ENCODE measurements around the gene MAPK4.

DNA sequence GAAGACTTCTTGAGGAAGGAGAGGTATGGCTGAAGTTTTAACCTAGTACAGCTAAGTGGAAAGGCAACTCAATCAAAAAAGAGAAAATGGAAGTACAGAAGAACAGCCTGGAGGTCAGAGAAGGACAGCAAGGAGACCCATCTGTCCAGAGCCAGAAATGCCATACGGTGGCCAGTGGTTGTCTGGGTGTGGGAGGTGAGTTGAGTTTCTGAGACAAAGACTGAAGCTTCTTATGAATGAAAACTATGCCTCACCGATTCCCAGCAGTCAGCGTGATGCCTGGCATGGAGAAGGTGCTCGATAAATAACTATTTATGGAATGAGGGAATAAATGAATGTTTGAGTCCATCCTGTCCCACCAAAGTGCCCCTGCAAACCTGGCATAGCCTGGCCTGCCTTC, 161.1 kb downstream of the MAPK4 start:
- TF ChIP-seq POLR2A (IDR thresholded peaks at IDR 0.05; ENCODE audit: low read depth, low read length) (no peak), SMC3 (IDR thresholded peaks at IDR 0.05; ENCODE audit: low read depth, low read length) (no peak), RAD21 (IDR thresholded peaks at IDR 0.05; ENCODE audit: low read length) (no peak), RFX5 (IDR thresholded peaks at IDR 0.05; ENCODE audit: low read depth, low read length) (no peak), MXI1 (IDR thresholded peaks at IDR 0.05; ENCODE audit: borderline replicate concordance, low read depth, low read length) (no peak), MAZ (IDR thresholded peaks at IDR 0.05; ENCODE audit: borderline replicate concordance, low read depth, low read length) (no peak), BHLHE40 (IDR thresholded peaks at IDR 0.05; ENCODE audit: low read depth, low read length) (no peak), CEBPB (IDR thresholded peaks at IDR 0.05; ENCODE audit: low read depth, low read length) (no peak), CHD1 (IDR thresholded peaks at IDR 0.05; ENCODE audit: low read depth, low read length) (no peak), USF2 (IDR thresholded peaks at IDR 0.05; ENCODE audit: low read depth, low read length) (no peak)
- TF ChIP-seq, protein P1, sequence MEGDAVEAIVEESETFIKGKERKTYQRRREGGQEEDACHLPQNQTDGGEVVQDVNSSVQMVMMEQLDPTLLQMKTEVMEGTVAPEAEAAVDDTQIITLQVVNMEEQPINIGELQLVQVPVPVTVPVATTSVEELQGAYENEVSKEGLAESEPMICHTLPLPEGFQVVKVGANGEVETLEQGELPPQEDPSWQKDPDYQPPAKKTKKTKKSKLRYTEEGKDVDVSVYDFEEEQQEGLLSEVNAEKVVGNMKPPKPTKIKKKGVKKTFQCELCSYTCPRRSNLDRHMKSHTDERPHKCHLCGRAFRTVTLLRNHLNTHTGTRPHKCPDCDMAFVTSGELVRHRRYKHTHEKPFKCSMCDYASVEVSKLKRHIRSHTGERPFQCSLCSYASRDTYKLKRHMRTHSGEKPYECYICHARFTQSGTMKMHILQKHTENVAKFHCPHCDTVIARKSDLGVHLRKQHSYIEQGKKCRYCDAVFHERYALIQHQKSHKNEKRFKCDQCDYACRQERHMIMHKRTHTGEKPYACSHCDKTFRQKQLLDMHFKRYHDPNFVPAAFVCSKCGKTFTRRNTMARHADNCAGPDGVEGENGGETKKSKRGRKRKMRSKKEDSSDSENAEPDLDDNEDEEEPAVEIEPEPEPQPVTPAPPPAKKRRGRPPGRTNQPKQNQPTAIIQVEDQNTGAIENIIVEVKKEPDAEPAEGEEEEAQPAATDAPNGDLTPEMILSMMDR (conservative IDR thresholded peaks at IDR 0.05; ENCODE audit: low read depth, low read length): no peak
- TF ChIP-seq, protein P2, sequence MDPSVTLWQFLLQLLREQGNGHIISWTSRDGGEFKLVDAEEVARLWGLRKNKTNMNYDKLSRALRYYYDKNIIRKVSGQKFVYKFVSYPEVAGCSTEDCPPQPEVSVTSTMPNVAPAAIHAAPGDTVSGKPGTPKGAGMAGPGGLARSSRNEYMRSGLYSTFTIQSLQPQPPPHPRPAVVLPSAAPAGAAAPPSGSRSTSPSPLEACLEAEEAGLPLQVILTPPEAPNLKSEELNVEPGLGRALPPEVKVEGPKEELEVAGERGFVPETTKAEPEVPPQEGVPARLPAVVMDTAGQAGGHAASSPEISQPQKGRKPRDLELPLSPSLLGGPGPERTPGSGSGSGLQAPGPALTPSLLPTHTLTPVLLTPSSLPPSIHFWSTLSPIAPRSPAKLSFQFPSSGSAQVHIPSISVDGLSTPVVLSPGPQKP (IDR thresholded peaks at IDR 0.05; ENCODE audit: borderline replicate concordance, low read depth, low read length): no peak
